Ishikawa (cell line): ENCODE results near the gene HRH1.

Experiments used
- CEBPB ChIP-seq: IDR thresholded peaks from 2 replicates; pipeline ENCODE4 v1.6.1; 2012
- CREB1 ChIP-seq: IDR thresholded peaks from 2 replicates; pipeline ENCODE4 v1.6.1; 2012; ENCODE audit warnings: low read depth
- EGR1 ChIP-seq: IDR thresholded peaks from 2 replicates; pipeline ENCODE4 v1.6.1; 2012
- EP300 ChIP-seq: IDR thresholded peaks from 2 replicates; pipeline ENCODE4 v1.6.1; 2012; ENCODE audit warnings: borderline replicate concordance
- FOXM1 ChIP-seq: IDR thresholded peaks from 2 replicates; pipeline ENCODE4 v1.6.1; 2012; ENCODE audit warnings: low read depth, borderline replicate concordance
- NFIC ChIP-seq: IDR thresholded peaks from 2 replicates; pipeline ENCODE4 v1.6.1; 2012
- RAD21 ChIP-seq: IDR thresholded peaks from 2 replicates; pipeline ENCODE4 v1.6.1; 2012; ENCODE audit warnings: low read depth
- TAF1 ChIP-seq: IDR thresholded peaks from 2 replicates; pipeline ENCODE4 v1.6.1; 2012; ENCODE audit warnings: low read depth, mild to moderate bottlenecking
- TCF12 ChIP-seq: IDR thresholded peaks from 2 replicates; pipeline ENCODE4 v1.6.1; 2012; ENCODE audit warnings: low read depth
- TEAD4 ChIP-seq: IDR thresholded peaks from 2 replicates; pipeline ENCODE4 v1.6.1; 2012
- YY1 ChIP-seq: IDR thresholded peaks from 2 replicates; pipeline ENCODE4 v1.6.1; 2012; ENCODE audit warnings: low read depth
- ZBTB7A ChIP-seq: IDR thresholded peaks from 2 replicates; pipeline ENCODE4 v1.6.1; 2012; ENCODE audit warnings: low read depth
- TF ChIP-seq, protein P1 (sequence below): IDR thresholded peaks from 2 replicates; pipeline ENCODE4 v1.6.1; 2012
- TF ChIP-seq, protein P2 (sequence below): IDR thresholded peaks from 2 replicates; pipeline ENCODE4 v1.6.1; 2012; ENCODE audit warnings: low read depth, mild to moderate bottlenecking
- TF ChIP-seq, protein P3 (sequence below): IDR thresholded peaks from 2 replicates; pipeline ENCODE4 v1.6.1; 2012

The HRH1 gene

DNA sequence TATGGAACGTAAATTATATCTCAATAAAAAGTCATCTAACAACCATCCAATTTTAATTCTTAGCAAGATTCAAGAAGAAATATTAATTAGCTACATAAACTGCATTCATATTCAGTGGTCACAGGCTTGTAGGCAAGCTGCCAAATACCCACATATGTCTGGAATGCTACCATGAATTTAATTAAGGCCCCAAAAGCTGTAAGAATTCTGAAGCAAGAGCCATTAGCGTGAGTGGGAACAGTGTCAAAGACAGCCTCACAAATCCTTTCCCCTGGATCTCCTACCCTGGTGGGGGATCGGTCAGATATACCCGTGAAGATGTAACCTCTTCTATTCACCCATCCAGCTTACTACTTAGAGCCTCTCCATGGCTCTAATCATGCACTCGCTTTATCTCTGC is 157.9 kb downstream of the HRH1 start:
- TF ChIP-seq EP300 (no peak), RAD21 (no peak), TAF1 (no peak), FOXM1 (no peak), CREB1 (no peak), NFIC (no peak), YY1 (no peak), TCF12 (no peak), EGR1 (no peak), CEBPB (no peak), ZBTB7A (no peak), TEAD4 (no peak)
- TF ChIP-seq, protein P1, sequence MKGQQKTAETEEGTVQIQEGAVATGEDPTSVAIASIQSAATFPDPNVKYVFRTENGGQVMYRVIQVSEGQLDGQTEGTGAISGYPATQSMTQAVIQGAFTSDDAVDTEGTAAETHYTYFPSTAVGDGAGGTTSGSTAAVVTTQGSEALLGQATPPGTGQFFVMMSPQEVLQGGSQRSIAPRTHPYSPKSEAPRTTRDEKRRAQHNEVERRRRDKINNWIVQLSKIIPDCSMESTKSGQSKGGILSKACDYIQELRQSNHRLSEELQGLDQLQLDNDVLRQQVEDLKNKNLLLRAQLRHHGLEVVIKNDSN = no peak
- TF ChIP-seq, protein P2, sequence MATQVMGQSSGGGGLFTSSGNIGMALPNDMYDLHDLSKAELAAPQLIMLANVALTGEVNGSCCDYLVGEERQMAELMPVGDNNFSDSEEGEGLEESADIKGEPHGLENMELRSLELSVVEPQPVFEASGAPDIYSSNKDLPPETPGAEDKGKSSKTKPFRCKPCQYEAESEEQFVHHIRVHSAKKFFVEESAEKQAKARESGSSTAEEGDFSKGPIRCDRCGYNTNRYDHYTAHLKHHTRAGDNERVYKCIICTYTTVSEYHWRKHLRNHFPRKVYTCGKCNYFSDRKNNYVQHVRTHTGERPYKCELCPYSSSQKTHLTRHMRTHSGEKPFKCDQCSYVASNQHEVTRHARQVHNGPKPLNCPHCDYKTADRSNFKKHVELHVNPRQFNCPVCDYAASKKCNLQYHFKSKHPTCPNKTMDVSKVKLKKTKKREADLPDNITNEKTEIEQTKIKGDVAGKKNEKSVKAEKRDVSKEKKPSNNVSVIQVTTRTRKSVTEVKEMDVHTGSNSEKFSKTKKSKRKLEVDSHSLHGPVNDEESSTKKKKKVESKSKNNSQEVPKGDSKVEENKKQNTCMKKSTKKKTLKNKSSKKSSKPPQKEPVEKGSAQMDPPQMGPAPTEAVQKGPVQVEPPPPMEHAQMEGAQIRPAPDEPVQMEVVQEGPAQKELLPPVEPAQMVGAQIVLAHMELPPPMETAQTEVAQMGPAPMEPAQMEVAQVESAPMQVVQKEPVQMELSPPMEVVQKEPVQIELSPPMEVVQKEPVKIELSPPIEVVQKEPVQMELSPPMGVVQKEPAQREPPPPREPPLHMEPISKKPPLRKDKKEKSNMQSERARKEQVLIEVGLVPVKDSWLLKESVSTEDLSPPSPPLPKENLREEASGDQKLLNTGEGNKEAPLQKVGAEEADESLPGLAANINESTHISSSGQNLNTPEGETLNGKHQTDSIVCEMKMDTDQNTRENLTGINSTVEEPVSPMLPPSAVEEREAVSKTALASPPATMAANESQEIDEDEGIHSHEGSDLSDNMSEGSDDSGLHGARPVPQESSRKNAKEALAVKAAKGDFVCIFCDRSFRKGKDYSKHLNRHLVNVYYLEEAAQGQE = no peak
- TF ChIP-seq, protein P3, sequence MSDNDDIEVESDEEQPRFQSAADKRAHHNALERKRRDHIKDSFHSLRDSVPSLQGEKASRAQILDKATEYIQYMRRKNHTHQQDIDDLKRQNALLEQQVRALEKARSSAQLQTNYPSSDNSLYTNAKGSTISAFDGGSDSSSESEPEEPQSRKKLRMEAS = no peak
